GM12892 (cell line): ENCODE data around the gene PDZD7.

Source experiments
- POLR2AphosphoS5 ChIP-seq: IDR thresholded peaks from 2 replicates; pipeline ENCODE4 v1.6.1; 2011; ENCODE audit warnings: low read depth, low read length, control low read depth
- TAF1 ChIP-seq: IDR thresholded peaks from 2 replicates; pipeline ENCODE4 v1.6.1; 2011; ENCODE audit warnings: low read depth, mild to moderate bottlenecking, control low read depth, low read length, borderline replicate concordance

- TF ChIP-seq POLR2AphosphoS5 (no peak), TAF1 (no peak)
These were observed 36.6 kb upstream of the PDZD7 start for GRCh38 chr10:101067356-101068083.
